ENCODE data around the gene METTL18. TPM values are rescaled to one million over a fixed set of nuclear protein-coding genes. Genes with fewer than 3 reads are reported as not detected.

METTL18 gene
- total and polyA plus RNA-seq, 2 of the 13 experiments (the other 11 are each of a cell fraction or from before 2014, with no cell fraction given): 2.7 to 6.7 TPM

- no peak for ATAC-seq
- in situ Hi-C loops (cut with HindIII; ENCODE audit: extremely low pct_ligation_motif_present, low pct_unique_long_range_greater_than_20kb) (no loop called here), intact Hi-C loops (cut with micrococcal nuclease; ENCODE audit: unreplicated experiment) (no loop called here)
- no peak overlapping the region for H3K9ac ChIP-seq (ENCODE audit: insufficient read depth, low read depth, low read length)
- no peak overlapping the region for H2AFZ ChIP-seq (ENCODE audit: low read length)
- no peak overlapping the region for H3K4me2 ChIP-seq (ENCODE audit: low read depth, low read length)
- no peak overlapping the region for H3K4me3 ChIP-seq (replicated peaks in 1 of 3; ENCODE audit: insufficient read depth in 1 of 3, low read depth in 2 of 3, low read length in 3 of 3)
- no peaks in the 10 kb centered on the region for H4K20me1 ChIP-seq (ENCODE audit: insufficient read depth, low read length)
- H3K9me3 ChIP-seq (ENCODE audit: low read length): peaks cover 1% of the 10 kb centered on the region; the same call in 1 of the 2 replicates
- ChIA-PET CTCF (ENCODE audit: low intra/inter-chr PET ratio, low total read pairs) (no interaction called here), POLR2A (no interaction called here)
- H3K4me1 ChIP-seq (ENCODE audit: insufficient read depth, low read length): peaks cover 12% of the 10 kb centered on the region
- no peak for TF ChIP-seq RARA (CRISPR knock-in tag; IDR thresholded peaks at IDR 0.05)
- no peak for TF ChIP-seq KAT8 (CRISPR knock-in tag; IDR thresholded peaks at IDR 0.05)
- no peak for TF ChIP-seq KDM3A (CRISPR knock-in tag; IDR thresholded peaks at IDR 0.05; ENCODE audit: low read depth)
- TF ChIP-seq ZMAT3 (CRISPR knock-in tag; conservative IDR thresholded peaks at IDR 0.05): no peak
- TF ChIP-seq NFE2 (CRISPR knock-in tag; IDR thresholded peaks at IDR 0.05): no peak
- no peak for TF ChIP-seq BRD4 (CRISPR knock-in tag; IDR thresholded peaks at IDR 0.05)
- no peak for TF ChIP-seq ZNF441 (CRISPR knock-in tag; IDR thresholded peaks at IDR 0.05; ENCODE audit: borderline replicate concordance)
- no peak for TF ChIP-seq JUND (CRISPR knock-in tag; IDR thresholded peaks at IDR 0.05)
- no peak for TF ChIP-seq SRF (IDR thresholded peaks at IDR 0.05; ENCODE audit: low read depth, low read length)
- TF ChIP-seq ZNF557 (CRISPR knock-in tag; IDR thresholded peaks at IDR 0.05): no peak
- TF ChIP-seq ZNF841 (CRISPR knock-in tag; IDR thresholded peaks at IDR 0.05; ENCODE audit: borderline replicate concordance): no peak
- no peak for TF ChIP-seq LRRFIP1 (CRISPR knock-in tag; conservative IDR thresholded peaks at IDR 0.05)
- no peak for TF ChIP-seq ZNF567 (CRISPR knock-in tag; IDR thresholded peaks at IDR 0.05; ENCODE audit: borderline replicate concordance)
- TF ChIP-seq NR3C1 (CRISPR knock-in tag; IDR thresholded peaks at IDR 0.05): no peak
- no peak for TF ChIP-seq HOXA3 (CRISPR knock-in tag; IDR thresholded peaks at IDR 0.05)
- no peak for DNase-seq (ENCODE audit: low spot score)
- H3K79me2 ChIP-seq (ENCODE audit: insufficient read depth, low read length): no peaks in the 10 kb centered on the region
- H3K27me3 ChIP-seq (ENCODE audit: control insufficient read depth in 1 of 2, insufficient read depth in 2 of 2, low read length in 2 of 2): no peaks in the 10 kb centered on the region
- H3K27ac ChIP-seq (ENCODE audit: extremely low read length, insufficient read depth, low read length): no peak overlapping the region
- BruUV-seq (replicated peaks): no TSS peak
- 20% methylated on average over 4 of the region's 4 CpGs for WGBS (ENCODE audit: low lambda C conversion rate)
- FAIRE-seq: no peak
- H3K36me3 ChIP-seq (replicated peaks in 1 of 2; ENCODE audit: control insufficient read depth in 1 of 2, insufficient read depth in 2 of 2, low read length in 2 of 2): no peaks in the 10 kb centered on the region
Measured at GRCh38 chr1:169753549-169753948, 41.2 kb downstream of the METTL18 start.
